Measurements from ENCODE around the gene ATF1. TPM values are rescaled to one million over a fixed set of nuclear protein-coding genes. Genes with fewer than 3 reads are reported as not detected.

Gene ATF1
- total RNA-seq, 4 donors from 2014 or later: 19.2 to 35.4 (median 22.1) TPM

DNA sequence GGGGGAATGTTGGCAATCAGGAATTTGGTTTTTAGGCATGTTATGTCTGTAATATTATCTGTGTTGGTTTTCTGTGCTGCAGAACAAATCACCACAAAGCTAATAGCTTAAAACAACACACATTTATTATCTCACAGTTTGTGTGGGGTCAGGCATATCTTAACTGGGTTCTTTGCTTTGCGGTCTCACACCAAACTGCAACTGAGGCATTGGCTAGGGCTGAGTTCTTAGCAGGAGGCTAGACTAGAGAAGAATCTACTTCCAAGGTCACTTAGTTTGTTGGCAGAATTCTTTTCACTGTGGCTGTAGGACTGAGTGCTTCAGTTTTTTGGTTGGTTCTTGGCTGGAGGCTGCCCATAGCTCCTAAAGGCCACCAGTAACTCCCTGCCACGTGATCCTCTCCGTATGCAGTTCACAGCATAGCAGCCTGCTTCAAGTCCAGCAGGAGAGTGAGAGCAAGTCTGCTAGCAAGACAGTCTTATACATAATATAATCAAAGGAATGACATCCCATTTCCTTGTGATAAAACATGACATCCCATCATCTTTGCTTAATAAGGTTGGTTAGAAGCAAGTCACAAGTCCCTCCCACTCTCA, 21.6 kb downstream of the ATF1 start:
- TF ChIP-seq, protein P1, sequence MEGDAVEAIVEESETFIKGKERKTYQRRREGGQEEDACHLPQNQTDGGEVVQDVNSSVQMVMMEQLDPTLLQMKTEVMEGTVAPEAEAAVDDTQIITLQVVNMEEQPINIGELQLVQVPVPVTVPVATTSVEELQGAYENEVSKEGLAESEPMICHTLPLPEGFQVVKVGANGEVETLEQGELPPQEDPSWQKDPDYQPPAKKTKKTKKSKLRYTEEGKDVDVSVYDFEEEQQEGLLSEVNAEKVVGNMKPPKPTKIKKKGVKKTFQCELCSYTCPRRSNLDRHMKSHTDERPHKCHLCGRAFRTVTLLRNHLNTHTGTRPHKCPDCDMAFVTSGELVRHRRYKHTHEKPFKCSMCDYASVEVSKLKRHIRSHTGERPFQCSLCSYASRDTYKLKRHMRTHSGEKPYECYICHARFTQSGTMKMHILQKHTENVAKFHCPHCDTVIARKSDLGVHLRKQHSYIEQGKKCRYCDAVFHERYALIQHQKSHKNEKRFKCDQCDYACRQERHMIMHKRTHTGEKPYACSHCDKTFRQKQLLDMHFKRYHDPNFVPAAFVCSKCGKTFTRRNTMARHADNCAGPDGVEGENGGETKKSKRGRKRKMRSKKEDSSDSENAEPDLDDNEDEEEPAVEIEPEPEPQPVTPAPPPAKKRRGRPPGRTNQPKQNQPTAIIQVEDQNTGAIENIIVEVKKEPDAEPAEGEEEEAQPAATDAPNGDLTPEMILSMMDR (IDR thresholded peaks at IDR 0.05; ENCODE audit: low read depth): no peak

DNA sequence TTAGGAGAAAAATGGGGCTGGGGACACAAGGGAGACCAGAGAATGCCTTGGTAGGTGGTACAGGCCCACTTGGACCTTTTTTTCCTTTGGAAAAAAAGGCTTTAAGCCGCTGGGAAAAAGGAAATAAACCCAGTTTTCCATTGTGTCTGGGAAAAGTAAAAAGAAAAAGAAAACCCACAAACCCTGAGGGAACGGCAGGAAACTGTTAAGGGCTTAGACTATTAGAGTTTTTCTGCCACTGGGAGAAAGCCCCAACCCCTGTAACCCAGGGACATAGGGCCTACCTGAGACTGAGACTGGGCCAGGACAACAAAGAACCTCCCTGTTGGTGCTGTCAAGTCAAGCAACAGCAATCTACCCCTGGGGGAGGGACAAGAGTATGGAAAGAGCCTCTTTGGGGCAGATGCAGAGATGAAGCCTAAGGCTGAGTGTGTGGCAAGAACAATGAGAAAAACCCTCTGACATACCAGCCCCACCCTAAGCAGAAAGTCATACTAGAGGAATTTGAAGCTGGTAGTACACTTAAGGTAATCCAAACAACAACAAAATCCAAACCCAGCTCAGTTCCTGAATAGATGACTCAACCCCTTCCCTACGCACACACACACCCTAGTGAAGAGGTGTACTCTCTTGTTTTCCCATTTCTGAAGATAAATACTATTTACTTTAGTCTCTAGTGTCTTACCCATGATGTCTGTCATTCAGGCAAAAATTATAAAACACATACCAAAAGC, 22.8 kb downstream of the ATF1 start:
- TF ChIP-seq, protein P1 (IDR thresholded peaks at IDR 0.05; ENCODE audit: low read depth): no peak

DNA sequence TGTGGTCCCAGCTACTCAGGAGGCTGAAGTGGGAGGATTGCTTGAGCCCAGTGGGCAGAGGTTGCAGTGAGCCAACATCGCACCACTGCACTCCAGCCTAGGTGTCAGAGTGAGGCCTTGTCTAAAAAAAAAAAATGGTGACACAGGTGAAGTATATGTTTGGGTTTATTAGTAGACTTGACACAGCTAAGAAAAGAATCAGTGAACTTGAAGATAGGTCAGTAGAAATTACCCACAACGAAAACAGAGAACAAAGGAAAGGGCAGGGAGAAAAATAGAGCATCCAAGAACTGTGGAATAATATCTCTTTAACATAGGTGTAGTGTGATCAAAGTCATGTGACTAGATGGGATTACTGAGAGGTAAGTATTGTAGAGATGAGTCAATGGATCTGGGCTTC, 23.7 kb downstream of the ATF1 start:
- TF ChIP-seq, protein P1 (IDR thresholded peaks at IDR 0.05; ENCODE audit: low read depth): no peak

DNA sequence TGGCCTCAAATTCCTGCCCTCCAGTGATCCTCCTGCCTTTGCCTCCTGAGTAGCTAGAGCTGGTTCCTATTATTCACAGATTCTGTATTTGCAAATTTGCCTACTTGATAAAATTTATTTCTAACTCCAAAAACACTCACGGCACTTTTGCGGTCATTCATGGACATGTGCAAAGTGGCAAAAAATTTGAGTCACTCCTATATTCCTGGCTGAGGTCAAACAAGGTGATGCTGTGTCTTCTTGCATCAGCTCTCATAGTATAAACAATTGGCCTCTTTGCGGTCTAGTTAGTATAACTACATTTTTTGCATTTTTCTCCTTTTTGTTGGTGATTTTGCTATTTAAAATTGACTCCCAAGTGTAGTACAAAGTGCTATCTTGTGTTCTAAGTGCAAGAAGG, 24.7 kb downstream of the ATF1 start:
- TF ChIP-seq, protein P1 (IDR thresholded peaks at IDR 0.05; ENCODE audit: low read depth): no peak

DNA sequence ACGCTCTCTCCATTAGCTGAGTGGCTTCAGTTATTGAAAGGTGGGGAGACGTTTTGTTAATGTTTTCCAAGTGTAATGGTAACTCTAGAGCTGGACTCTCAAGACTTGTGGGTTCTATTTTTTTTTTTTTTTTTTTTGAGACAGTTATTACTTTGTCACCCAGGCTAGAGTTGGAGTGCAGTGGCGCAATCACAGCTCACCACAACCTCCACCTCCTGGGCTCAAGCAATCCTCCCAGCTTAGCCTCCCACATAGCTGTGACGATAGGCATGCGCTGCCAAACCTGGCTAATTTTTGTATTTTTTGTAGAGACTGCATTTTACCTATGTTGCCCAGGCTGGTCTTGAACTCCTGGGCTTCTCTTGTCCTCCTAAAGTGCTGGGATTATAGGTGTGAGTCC, 26.2 kb downstream of the ATF1 start:
- TF ChIP-seq, protein P1 (IDR thresholded peaks at IDR 0.05; ENCODE audit: low read depth): no peak

DNA sequence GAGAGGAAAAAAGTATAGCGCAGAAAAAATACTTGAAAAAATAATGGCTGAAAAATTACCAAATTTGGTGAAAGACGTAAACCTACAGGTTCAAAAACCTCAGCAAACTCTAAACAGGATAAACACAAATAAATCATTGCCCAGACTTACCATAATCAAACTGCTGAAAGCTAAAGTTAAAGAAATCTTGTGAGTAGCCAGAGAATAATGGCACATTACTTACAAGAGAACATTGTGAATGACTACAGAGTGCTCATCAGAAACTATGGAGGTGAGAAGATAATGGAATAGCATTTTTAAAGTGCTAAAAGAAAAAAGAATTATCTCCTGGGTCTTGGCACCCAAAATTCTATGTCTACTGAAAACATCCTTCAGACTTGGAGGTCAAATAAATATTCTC, 36.0 kb downstream of the ATF1 start:
- TF ChIP-seq, protein P1 (IDR thresholded peaks at IDR 0.05; ENCODE audit: low read depth): no peak

DNA sequence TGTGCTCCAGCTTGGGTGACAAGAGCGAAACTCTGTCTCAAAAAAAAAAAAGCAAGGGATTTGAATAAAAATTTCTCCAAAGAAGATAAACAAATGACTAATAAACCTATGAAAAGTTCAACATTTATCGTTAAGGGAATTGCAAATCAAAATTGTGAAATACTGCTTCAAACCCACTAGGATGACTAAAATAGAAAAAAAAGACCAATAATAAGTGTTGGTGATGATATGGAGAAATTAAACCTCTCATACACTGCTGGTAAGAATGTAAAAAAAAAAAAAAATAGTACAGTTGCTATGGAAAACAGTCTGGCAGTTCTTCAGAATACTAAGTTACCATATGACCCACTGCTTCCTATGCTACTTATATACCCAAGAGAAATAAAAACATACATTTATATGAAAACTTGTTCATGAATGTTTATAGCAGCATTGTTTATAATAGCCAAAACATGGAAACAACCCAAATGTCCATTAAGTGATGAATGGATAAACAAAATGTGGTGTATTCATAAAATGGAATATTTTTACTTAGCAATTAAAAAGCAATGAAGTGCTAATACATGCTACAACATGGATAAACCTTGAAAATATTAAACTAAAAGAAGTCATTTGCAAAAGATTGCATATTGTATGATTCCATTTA, 39.5 kb downstream of the ATF1 start:
- TF ChIP-seq, protein P1 (IDR thresholded peaks at IDR 0.05; ENCODE audit: low read depth): no peak
